Stomach (tissue), 9 donors: ENCODE data around the gene TGM3. TPM values are rescaled to one million over a fixed set of nuclear protein-coding genes. Genes with fewer than 3 reads are reported as not detected.

Experiments used
- DNase-seq, 2 donors: peaks; one replicate each; pipeline versions ENCODE4 v3.0.0 to v3.0.0-alpha.2; 2013 to 2019
- H3K27ac ChIP-seq, 5 donors: fragments of 200-600 bp in 4 of 5; sonication (generic) in 4 of 5; one replicate each; pipeline ENCODE4 v1.5.1; 2013 to 2019; ENCODE audit warnings: mild to moderate bottlenecking in 1 of 5, moderate library complexity in 1 of 5
- H3K27me3 ChIP-seq, 3 donors: fragments of 200-600 bp; sonication (generic); one replicate each; pipeline ENCODE4 v1.5.1; 2017 to 2019; ENCODE audit warnings: mixed run types in 1 of 3
- H3K36me3 ChIP-seq, 4 donors: fragments of 200-600 bp; sonication (generic); 1 replicate in 3 of 4; 2 replicates in 1 of 4; pipeline ENCODE4 v1.5.1; 2016 to 2019
- H3K4me1 ChIP-seq, 4 donors: fragments of 200-600 bp; sonication (generic); one replicate each; pipeline ENCODE4 v1.5.1; 2016 to 2019
- H3K4me3 ChIP-seq, 4 donors: fragments of 200-600 bp; sonication (generic) in 3 of 4; one replicate each; pipeline ENCODE4 v1.5.1; 2016 to 2019; ENCODE audit warnings: mild to moderate bottlenecking in 1 of 4
- H3K9me3 ChIP-seq, 4 donors: fragments of 200-600 bp; sonication (generic); one replicate each; pipeline ENCODE4 v1.5.1; 2016 to 2019
- EP300 ChIP-seq: sonication (generic); formaldehyde crosslinking; IDR thresholded peaks from one replicate; pipeline ENCODE4 v1.6.1; 2017; ENCODE audit warnings: antibody characterized with exemption
- POLR2A ChIP-seq, 4 donors: fragments of 450-650 bp; IDR thresholded peaks; one replicate each; pipeline ENCODE4 v1.6.1; 2016; ENCODE audit warnings: antibody characterized with exemption in 4 of 4, control low read depth in 2 of 4, mild to moderate bottlenecking in 1 of 4, moderate library complexity in 1 of 4
- POLR2AphosphoS5 ChIP-seq, 3 donors: sonication (generic); formaldehyde crosslinking; IDR thresholded peaks; one replicate each; pipeline ENCODE4 v1.6.1; 2016; ENCODE audit warnings: antibody characterized with exemption in 3 of 3
- WGBS, 5 donors: extraction: QIAGEN DNeasy Blood & Tissue Kit in 3 of 5; methylation state at CpG; one replicate each; pipeline versions ENCODE4 v1.1.5 to v1.1.7; 2013 to 2018; 5-methylcytosine and 5-hydroxymethylcytosine counted together
- intact Hi-C: fragments of 100-400 bp; cut with DNase I; formaldehyde crosslinking; loops from one replicate; pipeline ENCODE4 v1.15.1; 2023; ENCODE audit warnings: low total_unique reads
- polyA plus RNA-seq, 3 donors: library from polyadenylated mRNA; stranded (reverse); fragments of 200-250 nt; gene quantifications; one replicate each; pipeline ENCODE4 v1.2.3, GENCODE V29; 2013
- total RNA-seq, 5 donors: library from RNA; depleted of rRNA; stranded (reverse); fragments of >200 nt; gene quantifications; one replicate each; pipeline versions ENCODE4 v1.1.0 to v1.2.3, GENCODE V29; 2014 to 2016
- TF ChIP-seq, protein P1 (sequence below), 7 experiments: fragments of 450-650 bp in 4 of 7; fragments of 200-600 bp in 3 of 7; sonication (generic) in 3 of 7; IDR thresholded peaks; one replicate each; pipeline ENCODE4 v1.5.1; 2016 to 2019; ENCODE audit warnings: antibody characterized with exemption in 7 of 7, control low read depth in 2 of 7, mild to moderate bottlenecking in 1 of 7
- donor health status: healthy with polysubstance abuse.
- donor health status: Bipolar disorder and iron deficiency.
- donor health status: healthy.

The TGM3 gene
- total and polyA plus RNA-seq, 8 donors = 0.62 to 173 (median 3.4) TPM; not detected in 5

DNA sequence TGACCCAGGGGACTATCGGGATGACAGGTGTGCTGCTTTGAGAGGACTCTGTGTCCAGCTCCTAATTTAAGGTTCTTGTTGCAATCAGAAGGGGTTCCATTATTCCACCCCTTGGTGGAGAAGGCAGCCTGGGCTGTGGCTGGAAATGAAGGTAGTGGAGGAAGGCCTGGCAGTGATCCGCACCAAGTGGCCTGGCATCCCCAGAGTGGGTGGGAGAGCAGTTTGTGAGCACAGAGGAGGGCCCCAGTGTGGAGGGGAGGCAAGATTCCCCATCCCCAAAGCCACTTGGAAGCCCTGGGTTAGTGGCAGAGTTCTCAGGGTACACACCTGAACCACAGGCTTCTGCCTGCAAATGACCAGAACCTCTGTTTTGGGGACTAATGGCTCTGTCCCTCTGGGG is 2.3 kb downstream of the TGM3 start:
- DNase-seq = no peak
- 85 to 97% (median 95%) methylated on average over 2 of the region's 2 CpGs for WGBS, 5 donors
- H3K4me1 ChIP-seq = no peaks in the 10 kb centered on the region

DNA sequence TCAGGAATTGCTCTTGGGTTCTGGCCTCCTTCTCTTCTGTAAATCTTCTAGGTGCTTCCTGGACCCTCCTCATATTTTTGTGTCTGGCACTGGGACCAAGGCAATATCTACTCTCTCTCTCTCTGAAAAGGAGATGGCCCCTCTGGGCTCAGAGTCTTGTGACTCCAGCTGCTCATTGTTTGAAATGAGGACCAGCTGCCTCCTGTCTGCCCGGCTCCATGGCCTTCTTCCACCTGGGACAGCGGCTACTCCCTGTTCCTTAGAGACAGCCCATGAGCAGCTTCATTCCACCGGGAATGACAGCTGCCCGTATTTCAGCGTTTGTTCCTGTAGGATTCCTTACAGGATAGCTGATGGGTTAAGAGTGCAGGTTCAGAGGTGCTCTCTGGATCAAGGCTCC is 2.9 kb downstream of the TGM3 start:
- H3K27me3 ChIP-seq = peaks cover 0 to 9% (median 0%) of the 10 kb centered on the region in 3 donors
- no peak overlapping the region for H3K27ac ChIP-seq
- 68 to 84% (median 75%) methylated on average over 5 of the region's 5 CpGs for WGBS, 5 donors

More for the DNA sequence above, 2.3 kb downstream of the TGM3 start:
- Histone ChIP-seq H3K27me3 (peaks cover 0 to 9% (median 0%) of the 10 kb centered on the region in 3 donors), H3K36me3 (no peaks in the 10 kb centered on the region), H3K4me3 (no peak overlapping the region), H3K27ac (no peak overlapping the region), H3K9me3 (no peaks in the 10 kb centered on the region)
- intact Hi-C loops = no loop called here
- no peak for TF ChIP-seq POLR2A (IDR thresholded peaks at IDR 0.05)
- TF ChIP-seq POLR2AphosphoS5 (IDR thresholded peaks at IDR 0.05) = no peak
- no peak for TF ChIP-seq EP300
- TF ChIP-seq, protein P1, sequence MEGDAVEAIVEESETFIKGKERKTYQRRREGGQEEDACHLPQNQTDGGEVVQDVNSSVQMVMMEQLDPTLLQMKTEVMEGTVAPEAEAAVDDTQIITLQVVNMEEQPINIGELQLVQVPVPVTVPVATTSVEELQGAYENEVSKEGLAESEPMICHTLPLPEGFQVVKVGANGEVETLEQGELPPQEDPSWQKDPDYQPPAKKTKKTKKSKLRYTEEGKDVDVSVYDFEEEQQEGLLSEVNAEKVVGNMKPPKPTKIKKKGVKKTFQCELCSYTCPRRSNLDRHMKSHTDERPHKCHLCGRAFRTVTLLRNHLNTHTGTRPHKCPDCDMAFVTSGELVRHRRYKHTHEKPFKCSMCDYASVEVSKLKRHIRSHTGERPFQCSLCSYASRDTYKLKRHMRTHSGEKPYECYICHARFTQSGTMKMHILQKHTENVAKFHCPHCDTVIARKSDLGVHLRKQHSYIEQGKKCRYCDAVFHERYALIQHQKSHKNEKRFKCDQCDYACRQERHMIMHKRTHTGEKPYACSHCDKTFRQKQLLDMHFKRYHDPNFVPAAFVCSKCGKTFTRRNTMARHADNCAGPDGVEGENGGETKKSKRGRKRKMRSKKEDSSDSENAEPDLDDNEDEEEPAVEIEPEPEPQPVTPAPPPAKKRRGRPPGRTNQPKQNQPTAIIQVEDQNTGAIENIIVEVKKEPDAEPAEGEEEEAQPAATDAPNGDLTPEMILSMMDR (IDR thresholded peaks at IDR 0.05) = no peak

DNA sequence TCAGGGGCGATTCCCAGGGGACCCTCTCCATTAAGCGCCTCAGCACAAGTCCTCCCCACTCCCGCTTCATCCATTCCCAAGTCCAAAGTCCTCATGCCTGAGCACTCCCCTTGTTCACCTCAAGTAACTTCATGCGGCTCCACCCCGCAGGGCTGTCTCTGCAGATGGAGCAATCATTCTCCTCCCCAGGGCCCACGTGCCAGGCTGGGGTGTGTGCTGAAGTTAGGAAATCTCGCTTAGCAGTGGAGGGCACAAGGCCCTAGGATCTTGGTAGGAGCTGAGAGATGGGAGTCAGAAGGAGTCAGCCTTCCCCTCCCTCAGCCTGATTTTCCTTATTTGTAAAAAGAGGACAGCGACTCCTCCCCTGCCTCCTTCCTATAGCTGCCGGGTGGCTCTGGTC is 3.5 kb downstream of the TGM3 start:
- Histone ChIP-seq H3K27me3 (peaks cover 0 to 11% (median 0%) of the 10 kb centered on the region in 3 donors), H3K36me3 (no peaks in the 10 kb centered on the region), H3K9me3 (no peaks in the 10 kb centered on the region), H3K27ac (peak overlapping the region in 1 of 5 donors; percentile 68), H3K4me1 (no peaks in the 10 kb centered on the region), H3K4me3 (no peak overlapping the region)
- intact Hi-C loops = no loop called here
- 31 to 59% (median 43%) methylated on average over 8 to 9 of the region's 9 CpGs for WGBS, 5 donors
- TF ChIP-seq, protein P1 (IDR thresholded peaks at IDR 0.05) = no peak
- TF ChIP-seq EP300 (no peak), POLR2A (IDR thresholded peaks at IDR 0.05) (no peak), POLR2AphosphoS5 (IDR thresholded peaks at IDR 0.05) (no peak)
- peak; percentile 37 to 66 for DNase-seq

More for the DNA sequence above, 2.9 kb downstream of the TGM3 start:
- no peaks in the 10 kb centered on the region for H3K36me3 ChIP-seq
- no peak overlapping the region for H3K4me3 ChIP-seq
- no peak for DNase-seq
- no peaks in the 10 kb centered on the region for H3K9me3 ChIP-seq
- TF ChIP-seq POLR2A (IDR thresholded peaks at IDR 0.05) (no peak), EP300 (no peak), POLR2AphosphoS5 (IDR thresholded peaks at IDR 0.05) (no peak)
- TF ChIP-seq, protein P1 (IDR thresholded peaks at IDR 0.05) = no peak
- no peaks in the 10 kb centered on the region for H3K4me1 ChIP-seq
- intact Hi-C loops = no loop called here

DNA sequence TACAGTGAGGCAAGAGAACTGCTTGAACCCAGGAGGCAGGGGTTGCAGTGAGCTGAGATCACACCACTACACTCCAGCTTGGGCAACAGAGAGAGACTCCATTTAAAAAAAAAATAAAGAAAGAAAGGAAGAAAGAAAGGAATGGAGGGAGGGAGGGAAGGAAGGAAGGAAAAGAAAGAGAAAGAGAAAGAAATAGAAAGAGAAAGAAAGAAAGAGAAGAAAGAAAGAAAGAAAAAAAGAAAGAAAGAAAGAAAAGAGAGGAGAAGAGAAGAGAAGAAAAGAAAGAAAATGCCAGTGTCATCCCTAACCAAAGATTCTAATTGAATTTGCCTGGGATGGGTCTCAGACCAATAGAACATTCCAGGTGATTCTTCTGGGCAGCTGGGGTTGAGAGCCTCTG is 4.2 kb downstream of the TGM3 start:
- H3K4me1 ChIP-seq = no peaks in the 10 kb centered on the region
- intact Hi-C loops = no loop called here
- no peaks in the 10 kb centered on the region for H3K36me3 ChIP-seq
- no peaks in the 10 kb centered on the region for H3K9me3 ChIP-seq
- H3K4me3 ChIP-seq = no peak overlapping the region
- H3K27me3 ChIP-seq = peaks cover 0 to 13% (median 0%) of the 10 kb centered on the region in 3 donors
- H3K27ac ChIP-seq = peak overlapping the region in 2 of 5 donors; percentile 47 to 68
- TF ChIP-seq EP300 (no peak), POLR2A (IDR thresholded peaks at IDR 0.05) (no peak), POLR2AphosphoS5 (IDR thresholded peaks at IDR 0.05) (no peak)
- no peak for DNase-seq

DNA sequence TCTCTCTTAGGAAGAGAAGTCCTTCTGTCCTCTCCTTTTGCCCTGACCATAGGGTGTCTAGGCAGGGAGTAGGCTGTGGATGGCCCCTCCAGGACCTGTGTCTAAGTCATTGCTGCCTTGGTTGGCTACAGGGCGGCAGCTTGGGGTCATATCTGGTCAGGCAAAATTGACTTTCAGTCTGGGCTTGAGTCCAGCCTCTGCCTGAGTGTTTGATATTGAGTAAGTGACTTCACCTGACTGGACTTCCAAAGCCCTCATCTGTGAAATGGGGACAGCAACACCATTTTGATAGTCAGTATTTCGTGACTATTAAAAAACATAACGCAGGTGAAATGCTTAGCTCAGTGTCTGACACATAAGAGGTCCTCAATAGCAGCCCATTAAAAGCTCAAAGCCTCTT is 4.6 kb downstream of the TGM3 start:
- TF ChIP-seq EP300 = no peak
- TF ChIP-seq, protein P1 (IDR thresholded peaks at IDR 0.05) = no peak
- TF ChIP-seq POLR2A (IDR thresholded peaks at IDR 0.05) = no peak
- TF ChIP-seq POLR2AphosphoS5 (IDR thresholded peaks at IDR 0.05) = no peak
- Histone ChIP-seq H3K4me3 (no peak overlapping the region), H3K27ac (peak overlapping the region in 3 of 5 donors; percentile 25 to 68 (median 47)), H3K27me3 (peaks cover 0 to 13% (median 0%) of the 10 kb centered on the region in 3 donors), H3K9me3 (no peaks in the 10 kb centered on the region), H3K36me3 (no peaks in the 10 kb centered on the region), H3K4me1 (no peaks in the 10 kb centered on the region)
- peak in 1 of 2 donors; percentile 38 for DNase-seq
- 53 to 79% (median 67%) methylated on average over 3 of the region's 3 CpGs for WGBS, 5 donors
- intact Hi-C loops = no loop called here
